HG03159 (cell line): ENCODE results near the gene MAP3K9.

Source experiments
- ATAC-seq: cut with Tn5 transposase; IDR thresholded peaks from one replicate; pipeline ENCODE4 v1.9.1; 2021; ENCODE audit warnings: mild to moderate bottlenecking, moderate library complexity; ENCODE audit not compliant: unreplicated experiment

The MAP3K9 gene

GRCh38 chr14:70789361-70789760 lies 20.0 kb downstream of the MAP3K9 start:
- ATAC-seq, result no peak

- ATAC-seq, result no peak
These were observed 20.4 kb downstream of the MAP3K9 start for GRCh38 chr14:70788898-70789297.

- no peak for ATAC-seq
These were observed 23.8 kb downstream of the MAP3K9 start for GRCh38 chr14:70785556-70785955.

GRCh38 chr14:70784886-70785285 lies 24.4 kb downstream of the MAP3K9 start:
- ATAC-seq, result no peak

GRCh38 chr14:70782361-70782760 lies 27.0 kb downstream of the MAP3K9 start:
- ATAC-seq, result no peak

GRCh38 chr14:70780396-70781075 lies 28.8 kb downstream of the MAP3K9 start:
- peak; percentile 65 for ATAC-seq

- ATAC-seq, result no peak
These were observed 29.6 kb downstream of the MAP3K9 start for GRCh38 chr14:70779667-70780066.

- no peak for ATAC-seq
These were observed 33.1 kb downstream of the MAP3K9 start for GRCh38 chr14:70776197-70776596.

- ATAC-seq, result no peak
These were observed 36.0 kb downstream of the MAP3K9 start for GRCh38 chr14:70773182-70773862.

GRCh38 chr14:70771781-70772212 lies 37.5 kb downstream of the MAP3K9 start:
- no peak for ATAC-seq

GRCh38 chr14:70770490-70770889 lies 38.8 kb downstream of the MAP3K9 start:
- no peak for ATAC-seq

- ATAC-seq, result no peak
These were observed 49.9 kb downstream of the MAP3K9 start for GRCh38 chr14:70759398-70759797.

- ATAC-seq, result no peak
These were observed 53.7 kb downstream of the MAP3K9 start for GRCh38 chr14:70755655-70756054.

- ATAC-seq, result no peak
These were observed 54.3 kb downstream of the MAP3K9 start for GRCh38 chr14:70754991-70755390.

GRCh38 chr14:70753518-70753953 lies 55.8 kb downstream of the MAP3K9 start:
- no peak for ATAC-seq

- no peak for ATAC-seq
These were observed 60.9 kb downstream of the MAP3K9 start for GRCh38 chr14:70748422-70748821.

GRCh38 chr14:70744641-70745040 lies 64.7 kb downstream of the MAP3K9 start:
- no peak for ATAC-seq

- ATAC-seq, result no peak
These were observed 67.0 kb downstream of the MAP3K9 start for GRCh38 chr14:70742316-70742715.

- no peak for ATAC-seq
These were observed 67.8 kb downstream of the MAP3K9 start for GRCh38 chr14:70741482-70741881.

- no peak for ATAC-seq
These were observed 74.3 kb downstream of the MAP3K9 start for GRCh38 chr14:70735043-70735442.

GRCh38 chr14:70731447-70732239 lies 77.7 kb downstream of the MAP3K9 start:
- no peak for ATAC-seq

- ATAC-seq, result no peak
These were observed 78.9 kb downstream of the MAP3K9 start for GRCh38 chr14:70730393-70730792.
